Measurements from ENCODE around the gene GBE1.
"Not testable (repeated sequence)": the region's sequence is repeated elsewhere in the genome, so short reads cannot be mapped to it uniquely, and the experiment has no call there.

The GBE1 gene

GRCh38 chr3:81753416-81754027, 7.9 kb downstream of the GBE1 start:
- no peak for DNase-seq (ENCODE audit: low spot score)

GRCh38 chr3:81752604-81753003, 8.8 kb downstream of the GBE1 start:
- DNase-seq (ENCODE audit: low spot score) = no peak

GRCh38 chr3:81749265-81749664, 12.2 kb downstream of the GBE1 start:
- DNase-seq (ENCODE audit: low spot score) = no peak

- not testable (repeated sequence) for DNase-seq (ENCODE audit: low spot score)
These were observed 14.2 kb downstream of the GBE1 start for GRCh38 chr3:81747280-81747679.

- peak; percentile 78 for DNase-seq (ENCODE audit: low spot score)
These were observed 17.1 kb downstream of the GBE1 start for GRCh38 chr3:81744366-81744765.

- peak; percentile 62 for DNase-seq (ENCODE audit: low spot score)
These were observed 18.1 kb downstream of the GBE1 start for GRCh38 chr3:81743096-81744025.

GRCh38 chr3:81742581-81742980, 18.9 kb downstream of the GBE1 start:
- no peak for DNase-seq (ENCODE audit: low spot score)

GRCh38 chr3:81741216-81741615, 20.2 kb downstream of the GBE1 start:
- DNase-seq (ENCODE audit: low spot score) = no peak

- DNase-seq (ENCODE audit: low spot score) = no peak
These were observed 20.7 kb downstream of the GBE1 start for GRCh38 chr3:81740731-81741130.

GRCh38 chr3:81735334-81735733, 26.1 kb downstream of the GBE1 start:
- DNase-seq (ENCODE audit: low spot score) = no peak

GRCh38 chr3:81734742-81735141, 26.7 kb downstream of the GBE1 start:
- no peak for DNase-seq (ENCODE audit: low spot score)

- no peak for DNase-seq (ENCODE audit: low spot score)
These were observed 28.8 kb downstream of the GBE1 start for GRCh38 chr3:81732642-81733041.

- no peak for DNase-seq (ENCODE audit: low spot score)
These were observed 32.5 kb downstream of the GBE1 start for GRCh38 chr3:81728766-81729544.

- DNase-seq (ENCODE audit: low spot score) = no peak
These were observed 34.7 kb downstream of the GBE1 start for GRCh38 chr3:81726735-81727134.

- DNase-seq (ENCODE audit: low spot score) = no peak
These were observed 35.3 kb downstream of the GBE1 start for GRCh38 chr3:81726132-81726531.

GRCh38 chr3:81723732-81724313, 37.6 kb downstream of the GBE1 start:
- peak; percentile 29 for DNase-seq (ENCODE audit: low spot score)

- DNase-seq (ENCODE audit: low spot score) = no peak
These were observed 43.1 kb downstream of the GBE1 start for GRCh38 chr3:81718311-81718710.

- DNase-seq (ENCODE audit: low spot score) = no peak
These were observed 44.5 kb downstream of the GBE1 start for GRCh38 chr3:81716870-81717509.

GRCh38 chr3:81713031-81713430, 48.4 kb downstream of the GBE1 start:
- no peak for DNase-seq (ENCODE audit: low spot score)

- DNase-seq (ENCODE audit: low spot score) = no peak
These were observed 51.8 kb downstream of the GBE1 start for GRCh38 chr3:81709606-81710005.

GRCh38 chr3:81707996-81708395, 53.4 kb downstream of the GBE1 start:
- no peak for DNase-seq (ENCODE audit: low spot score)

GRCh38 chr3:81702126-81702525, 59.3 kb downstream of the GBE1 start:
- DNase-seq (ENCODE audit: low spot score) = no peak
